Tibial nerve (tissue), 3 donors: Measurements from ENCODE around the gene HRH3.

Source experiments
- CTCF ChIP-seq, 5 experiments: fragments of 200-600 bp in 3 of 5; fragments of 450-650 bp in 2 of 5; sonication (generic) in 3 of 5; IDR thresholded peaks; one replicate each; pipeline ENCODE4 v1.5.1; 2016 to 2019; ENCODE audit warnings: antibody characterized with exemption in 5 of 5, mild to moderate bottlenecking in 3 of 5, moderate library complexity in 2 of 5
- POLR2A ChIP-seq, 2 donors: fragments of 450-650 bp; IDR thresholded peaks; one replicate each; pipeline ENCODE4 v1.6.1; 2017; ENCODE audit warnings: antibody characterized with exemption in 2 of 2, mild to moderate bottlenecking in 2 of 2, moderate library complexity in 2 of 2

DNA sequence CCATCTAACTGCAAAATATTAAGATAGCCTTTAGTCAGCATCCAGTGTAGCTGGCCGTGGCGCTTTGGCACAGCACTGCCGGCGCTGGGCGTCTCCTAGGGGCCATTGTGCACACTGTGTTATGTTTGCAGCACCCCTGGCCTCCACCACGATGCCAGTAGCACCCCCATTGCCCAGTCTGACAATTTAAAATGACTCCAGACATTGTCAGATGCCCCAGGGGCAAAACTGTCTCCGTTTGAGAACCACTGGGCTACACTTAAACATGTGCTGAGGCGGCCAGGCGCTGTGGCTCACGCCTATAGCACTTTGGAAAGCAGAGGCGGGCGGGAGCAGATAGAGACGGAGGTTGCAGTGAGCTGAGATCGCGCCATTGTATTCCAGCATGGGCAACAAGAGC is 43.2 kb downstream of the HRH3 start:
- TF ChIP-seq CTCF (IDR thresholded peaks at IDR 0.05) (no peak), POLR2A (IDR thresholded peaks at IDR 0.05) (no peak)
